HTERT RPE-1 (cell line): ENCODE data around the gene CACUL1.
"Not testable (repeated sequence)": the region's sequence is repeated elsewhere in the genome, so short reads cannot be mapped to it uniquely, and the experiment has no call there.

Source experiments
- in situ Hi-C: fragments of 300-500 bp; cut with MboI; formaldehyde crosslinking; loops from 4 replicates; pipeline ENCODE4 v1.14.3; 2020; ENCODE audit warnings: low sequenced_read_pairs

The CACUL1 gene

GRCh38 chr10:118692872-118693271, 61.9 kb downstream of the CACUL1 start:
- in situ Hi-C loops, result no loop called here

- in situ Hi-C loops, result no loop called here
Measured at GRCh38 chr10:118689070-118689858, 65.5 kb downstream of the CACUL1 start.

GRCh38 chr10:118687472-118687871, 67.3 kb downstream of the CACUL1 start:
- in situ Hi-C loops, result no loop called here

- in situ Hi-C loops, result no loop called here
Measured at GRCh38 chr10:118682533-118682932, 72.2 kb downstream of the CACUL1 start.

- in situ Hi-C loops, result no loop called here
Measured at GRCh38 chr10:118680197-118680596, 74.6 kb downstream of the CACUL1 start.

- in situ Hi-C loops, result no loop called here
Measured at GRCh38 chr10:118674226-118674919, 80.4 kb downstream of the CACUL1 start.

GRCh38 chr10:118672766-118673715, 81.7 kb downstream of the CACUL1 start:
- in situ Hi-C loops, result no loop called here

- in situ Hi-C loops, result no loop called here
Measured at GRCh38 chr10:118672153-118672552, 82.6 kb downstream of the CACUL1 start.

GRCh38 chr10:118671221-118671620, 83.5 kb downstream of the CACUL1 start:
- in situ Hi-C loops, result not testable (repeated sequence)

- in situ Hi-C loops, result no loop called here
Measured at GRCh38 chr10:118670472-118671124, 84.2 kb downstream of the CACUL1 start.

- in situ Hi-C loops, result no loop called here
Measured at GRCh38 chr10:118669835-118670234, 84.9 kb downstream of the CACUL1 start.

GRCh38 chr10:118669020-118669791, 85.6 kb downstream of the CACUL1 start:
- in situ Hi-C loops, result no loop called here

- in situ Hi-C loops, result no loop called here
Measured at GRCh38 chr10:118668228-118668952, 86.4 kb downstream of the CACUL1 start.

- in situ Hi-C loops, result no loop called here
Measured at GRCh38 chr10:118667732-118668131, 87.0 kb downstream of the CACUL1 start.

GRCh38 chr10:118666350-118666749, 88.4 kb downstream of the CACUL1 start:
- in situ Hi-C loops, result no loop called here

GRCh38 chr10:118664321-118664720, 90.4 kb downstream of the CACUL1 start:
- in situ Hi-C loops, result no loop called here

- in situ Hi-C loops, result no loop called here
Measured at GRCh38 chr10:118663176-118663575, 91.6 kb downstream of the CACUL1 start.

- in situ Hi-C loops, result no loop called here
Measured at GRCh38 chr10:118662228-118663035, 92.3 kb downstream of the CACUL1 start.
